Endometrial microvascular endothelial cells (primary cell): ENCODE data around the gene SUB1. TPM values are rescaled to one million over a fixed set of nuclear protein-coding genes. Genes with fewer than 3 reads are reported as not detected.
"Not testable (repeated sequence)": the region's sequence is repeated elsewhere in the genome, so short reads cannot be mapped to it uniquely, and the experiment has no call there.

ENCODE experiments used
- in situ Hi-C: cut with HindIII; loops from 2 replicates; pipeline ENCODE4 v1.10.0; 2017; ENCODE audit warnings: low sequenced_read_pairs, low pct_unique_long_range_greater_than_20kb; ENCODE audit errors: inconsistent ontology term
- total RNA-seq: library from RNA; depleted of rRNA; stranded (reverse); fragments of >200 nt; gene quantifications from one replicate; pipeline ENCODE4 v1.2.3, GENCODE V29; 2015; ENCODE audit errors: inconsistent ontology term

SUB1 gene
- total RNA-seq, 1 donor from 2014 or later, result 152 TPM

DNA sequence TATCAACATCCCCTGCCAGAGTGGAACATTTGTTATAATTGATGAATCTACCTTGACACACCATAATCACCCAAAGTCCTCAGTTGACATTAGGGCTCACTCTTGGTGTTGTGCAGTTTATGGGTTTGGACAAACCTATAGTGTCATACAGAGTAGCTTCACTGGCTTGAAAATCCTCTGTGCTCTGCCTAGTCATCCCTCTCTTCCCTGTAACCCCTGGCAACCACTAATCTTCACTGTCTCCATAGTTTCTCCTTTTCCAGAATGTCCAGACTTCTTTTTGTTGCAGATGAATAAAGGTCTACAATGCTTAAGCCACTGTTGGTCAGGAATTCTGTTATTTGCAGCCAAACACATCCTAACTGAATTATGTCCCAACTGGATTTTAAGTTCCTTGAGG lies 22.5 kb upstream of the SUB1 start:
- in situ Hi-C loops, result no loop called here

DNA sequence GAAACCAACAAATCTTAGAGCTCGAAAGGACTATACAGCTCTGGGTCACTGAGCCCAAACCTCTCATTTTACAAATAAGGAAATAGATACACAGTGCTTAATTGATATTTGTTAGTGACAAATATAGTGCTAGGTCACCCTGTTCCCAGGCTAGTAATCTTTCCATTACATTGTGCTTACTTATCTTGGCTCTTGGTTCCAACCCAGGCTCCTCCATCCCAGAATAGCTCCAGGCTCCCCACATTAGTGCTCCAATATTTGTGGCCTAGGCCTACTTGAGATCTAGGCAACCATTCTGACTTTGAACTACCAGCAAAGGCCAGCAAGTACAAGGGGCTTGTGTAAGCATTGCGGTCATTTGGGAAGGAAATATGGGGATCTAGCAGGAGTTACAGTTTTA lies 21.7 kb upstream of the SUB1 start:
- in situ Hi-C loops, result no loop called here

DNA sequence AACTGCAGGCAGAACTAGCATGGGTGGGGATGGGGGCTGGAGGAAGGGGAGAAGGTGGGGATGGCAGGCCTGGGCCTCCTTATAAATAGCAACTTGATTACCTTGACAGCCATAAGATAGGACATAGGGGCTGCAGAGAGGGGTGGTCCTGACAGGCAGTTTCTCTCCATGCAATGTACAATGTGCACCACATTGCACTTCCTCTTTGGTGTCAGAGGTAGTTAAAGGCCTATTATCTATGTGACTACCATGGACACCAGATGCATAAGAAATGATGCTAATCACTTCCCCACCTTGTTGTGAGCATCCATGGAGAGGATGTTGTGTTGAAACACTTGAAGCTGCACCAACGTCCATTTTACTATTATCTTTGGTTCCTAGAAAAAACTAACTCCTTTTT lies 20.2 kb upstream of the SUB1 start:
- in situ Hi-C loops, result no loop called here

DNA sequence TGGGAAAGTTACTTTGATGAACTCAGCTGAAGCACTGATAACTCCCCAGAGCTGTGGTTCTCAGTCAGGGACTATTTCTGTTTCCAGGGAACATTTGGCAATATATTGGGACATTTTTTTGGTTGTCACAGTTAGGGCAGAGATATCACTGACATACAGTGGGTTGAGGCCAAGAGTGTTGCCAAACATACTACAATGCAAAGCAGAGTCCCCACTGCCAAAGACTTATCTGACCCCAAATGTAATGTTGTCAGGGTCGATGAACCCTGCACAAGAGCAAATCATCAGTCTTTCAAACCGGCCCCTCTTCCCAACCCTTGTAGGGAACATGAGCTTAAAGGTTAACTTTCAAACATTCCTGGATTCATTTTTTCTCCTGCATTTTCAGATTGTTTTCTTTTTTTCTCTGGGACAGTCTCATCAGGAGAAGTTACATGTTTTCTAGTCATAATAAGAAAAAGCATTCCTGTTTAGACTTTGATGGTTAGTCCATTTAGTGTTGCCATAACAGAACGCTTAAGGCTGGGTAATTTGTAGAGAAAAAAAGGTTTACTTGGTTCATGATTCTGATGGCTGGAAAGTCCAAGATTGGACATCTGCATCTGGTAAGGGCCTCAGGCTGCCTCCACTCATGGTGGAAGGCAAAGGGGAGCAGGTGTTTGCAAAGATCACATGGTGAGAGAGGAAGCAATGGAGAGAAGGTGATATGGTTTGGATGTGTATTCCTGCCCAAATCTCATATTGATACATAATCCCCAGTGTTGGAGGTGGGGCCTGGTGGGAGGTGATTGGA lies 18.8 kb upstream of the SUB1 start:
- in situ Hi-C loops, result no loop called here

DNA sequence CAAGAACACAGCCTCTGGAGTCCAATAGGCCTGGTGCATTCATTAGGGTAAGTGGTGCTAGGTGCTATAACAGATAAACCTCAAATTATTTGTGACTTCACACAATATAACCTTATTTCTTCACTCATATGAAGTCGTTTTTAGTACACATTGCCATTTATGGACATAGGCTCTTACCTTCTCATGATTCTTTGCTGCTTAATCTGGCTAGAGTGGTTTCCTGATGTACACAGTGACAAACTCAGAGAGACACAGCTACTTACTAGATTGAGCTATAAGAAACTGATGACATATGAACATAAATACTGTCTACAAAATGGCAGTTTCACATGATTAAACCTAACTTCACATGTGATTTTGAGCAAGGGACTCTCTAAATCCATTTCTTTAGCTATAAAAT lies 14.2 kb upstream of the SUB1 start:
- in situ Hi-C loops, result no loop called here

DNA sequence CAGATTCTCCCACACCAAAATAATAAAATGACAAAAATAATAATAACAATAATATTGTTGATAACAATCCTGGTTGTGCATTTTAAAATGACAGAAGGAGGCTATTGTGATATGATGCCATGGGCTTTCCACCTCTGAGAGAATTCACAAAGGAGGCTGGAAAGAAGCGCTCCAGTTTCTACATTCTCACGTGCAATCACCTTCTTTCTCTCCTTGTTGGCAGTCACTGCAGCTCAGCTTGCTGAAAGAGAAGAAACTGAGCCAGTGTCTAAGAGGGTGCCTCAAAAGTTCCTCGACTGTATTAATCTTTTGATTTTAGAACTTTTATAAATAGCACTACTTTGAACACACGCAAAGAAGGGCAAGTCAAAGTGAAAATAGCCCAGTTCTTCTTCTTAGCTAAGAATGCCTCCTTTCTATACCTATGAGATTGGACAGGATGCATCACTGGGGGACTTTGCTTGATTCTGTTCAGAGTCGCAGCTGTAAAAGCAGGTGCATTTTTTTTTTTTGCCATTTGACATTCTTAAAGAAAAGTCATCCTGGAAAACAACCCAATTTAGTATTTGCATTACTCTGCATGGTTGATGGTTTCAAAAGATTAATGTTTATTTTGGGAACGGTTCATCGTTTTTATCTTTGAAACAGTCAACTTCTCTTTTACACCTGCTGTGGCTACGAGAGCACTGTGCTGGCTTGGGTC lies 12.4 kb upstream of the SUB1 start:
- in situ Hi-C loops, result no loop called here

DNA sequence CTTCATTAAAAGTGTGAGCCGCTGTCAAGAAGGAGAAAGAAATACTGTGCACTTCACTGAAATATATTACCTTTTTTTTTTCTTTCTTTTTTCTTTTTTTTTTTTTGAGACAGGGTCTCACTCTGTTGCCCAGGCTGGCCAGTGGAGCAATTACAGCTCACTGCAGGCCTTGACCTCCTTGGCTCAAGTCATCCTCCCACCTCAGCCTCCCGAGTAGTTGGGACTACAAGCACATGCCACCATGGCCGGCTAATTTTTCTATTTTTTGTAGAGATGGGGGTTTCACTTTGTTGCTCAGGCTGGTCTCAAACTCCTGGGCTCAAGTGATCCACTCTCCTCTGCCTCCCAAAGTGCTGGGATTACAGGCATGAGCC lies 11.9 kb upstream of the SUB1 start:
- in situ Hi-C loops, result not testable (repeated sequence)

DNA sequence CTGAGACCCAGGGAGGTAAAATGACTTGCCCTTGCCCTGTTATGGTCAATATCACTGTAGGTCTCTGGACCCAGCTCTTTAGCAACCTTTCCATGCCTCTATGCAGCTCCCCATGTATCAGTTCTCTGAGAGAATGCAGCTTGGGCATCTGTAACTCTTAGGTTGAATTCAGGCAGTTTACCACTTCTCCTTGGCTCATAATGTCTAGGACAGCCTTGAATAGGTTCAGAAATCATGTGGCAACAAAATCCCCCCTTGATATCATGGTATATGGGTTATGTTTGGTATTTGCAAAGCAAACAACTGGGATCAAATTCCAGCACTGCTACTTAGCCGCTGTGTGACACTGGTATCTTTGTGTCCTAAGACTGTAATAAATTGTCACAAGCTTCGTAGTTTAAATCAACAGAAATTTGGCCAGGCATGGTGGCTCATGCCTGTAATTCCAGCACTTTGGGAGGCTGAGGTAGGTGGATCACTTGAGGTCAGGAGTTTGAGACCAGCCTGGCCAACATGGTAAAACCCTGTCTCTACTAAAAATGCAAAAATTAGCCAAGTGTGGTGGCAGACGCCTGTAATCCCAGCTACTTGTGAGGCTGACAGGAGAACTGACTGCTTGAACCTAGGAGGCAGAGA lies 10.7 kb upstream of the SUB1 start:
- in situ Hi-C loops, result no loop called here

DNA sequence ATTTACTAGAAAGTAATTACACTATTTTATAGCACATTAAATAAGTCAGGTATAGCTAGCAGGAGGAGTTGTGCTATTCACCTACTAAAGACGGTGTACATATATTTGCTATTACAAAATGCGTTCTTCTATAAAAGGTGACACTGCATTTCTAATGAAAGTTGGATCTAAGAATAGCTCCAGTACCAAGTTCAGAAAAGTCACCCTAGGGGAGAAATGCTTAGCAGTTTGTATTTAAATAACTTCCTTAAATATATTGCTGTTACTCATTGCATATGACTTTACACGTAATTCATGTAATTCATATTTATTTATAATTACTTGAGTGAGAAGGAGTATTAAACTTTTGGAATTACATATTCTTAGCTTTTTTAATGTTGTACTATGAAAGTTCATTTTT lies 7.0 kb upstream of the SUB1 start:
- in situ Hi-C loops, result no loop called here

DNA sequence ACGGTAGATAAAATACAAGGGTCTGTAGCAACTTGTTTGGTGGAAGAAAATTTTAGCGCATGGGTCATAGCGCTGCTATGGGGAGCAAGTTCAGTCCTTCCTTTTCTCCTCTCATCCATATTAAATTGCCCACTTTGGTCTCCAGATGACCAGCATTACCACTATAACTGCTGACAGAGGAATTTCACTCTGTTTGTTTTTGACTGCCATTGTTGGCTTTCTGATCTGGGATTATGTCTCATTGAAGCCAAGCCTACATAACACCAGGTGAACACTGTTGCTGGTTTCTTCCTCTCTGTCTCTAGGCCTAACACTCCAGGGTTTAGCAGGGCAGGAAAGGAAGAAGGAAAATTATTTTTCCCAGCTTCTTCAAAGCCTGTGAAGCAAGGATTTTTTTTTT lies 6.6 kb upstream of the SUB1 start:
- in situ Hi-C loops, result no loop called here

DNA sequence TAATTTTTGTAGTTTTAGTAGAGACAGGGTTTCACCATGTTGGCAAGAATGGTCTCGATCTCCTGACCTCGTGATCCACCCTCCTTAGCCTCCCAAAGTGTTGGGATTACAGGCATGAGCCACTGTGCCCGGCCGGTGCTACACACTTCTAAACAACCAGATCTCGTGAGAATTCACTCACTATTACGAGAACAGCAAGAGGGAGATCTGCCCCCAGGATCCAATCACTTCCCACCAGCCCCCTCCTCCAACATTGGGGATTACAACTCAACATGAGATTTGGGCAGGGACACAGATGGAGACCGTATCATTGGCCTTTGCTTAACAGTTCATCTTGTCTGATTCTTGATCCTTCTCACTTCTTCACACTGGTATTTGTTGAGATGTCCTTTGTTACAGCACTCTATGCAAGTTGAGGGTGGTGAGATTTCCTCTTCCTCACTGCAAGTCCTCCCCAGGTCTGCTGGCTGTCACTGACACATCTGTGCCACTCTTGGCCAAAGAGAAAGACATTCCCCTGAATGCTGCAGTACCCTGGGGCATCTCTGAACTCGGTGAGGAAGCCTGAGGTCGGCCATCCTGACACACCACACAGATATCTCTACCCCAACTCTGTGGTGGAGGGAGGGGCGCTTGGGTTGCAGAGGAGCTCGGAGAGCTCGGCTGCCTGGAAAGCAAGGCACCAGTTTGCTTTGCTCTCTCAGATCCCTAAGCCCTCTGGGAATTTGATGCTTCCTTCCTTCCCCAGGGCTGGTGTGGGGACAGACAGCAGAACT lies 4.2 kb upstream of the SUB1 start:
- in situ Hi-C loops, result no loop called here

DNA sequence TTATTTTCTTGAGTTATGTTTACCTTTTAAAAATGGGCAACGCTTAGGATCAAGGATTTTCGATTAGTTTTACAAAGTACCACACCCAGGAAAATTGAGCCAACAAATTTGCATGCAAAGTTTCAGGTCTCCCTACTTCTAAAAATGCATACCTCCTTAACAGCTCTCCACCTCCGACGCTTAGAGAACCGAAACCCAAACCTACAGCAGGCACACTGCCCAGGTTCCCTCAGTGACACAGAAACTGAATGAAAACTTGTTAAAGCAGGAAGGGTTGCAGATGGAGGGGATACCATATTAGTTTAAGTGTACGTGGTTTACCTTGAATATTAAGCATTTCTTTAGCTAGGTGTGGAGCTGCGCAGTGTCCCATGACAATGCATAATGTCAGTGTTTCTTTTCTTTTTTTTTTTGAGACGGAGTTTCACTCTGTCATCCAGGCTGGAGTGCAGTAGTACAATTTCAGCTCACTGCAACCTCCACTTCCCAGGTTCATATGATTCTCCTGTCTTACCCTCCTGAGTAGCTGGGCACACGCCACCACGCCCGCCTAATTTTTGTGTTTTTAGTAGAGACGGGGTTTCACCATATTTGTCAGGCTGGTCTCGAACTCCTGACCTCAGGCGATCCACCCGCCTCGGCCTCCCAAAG lies 1.6 kb upstream of the SUB1 start:
- in situ Hi-C loops, result no loop called here

DNA sequence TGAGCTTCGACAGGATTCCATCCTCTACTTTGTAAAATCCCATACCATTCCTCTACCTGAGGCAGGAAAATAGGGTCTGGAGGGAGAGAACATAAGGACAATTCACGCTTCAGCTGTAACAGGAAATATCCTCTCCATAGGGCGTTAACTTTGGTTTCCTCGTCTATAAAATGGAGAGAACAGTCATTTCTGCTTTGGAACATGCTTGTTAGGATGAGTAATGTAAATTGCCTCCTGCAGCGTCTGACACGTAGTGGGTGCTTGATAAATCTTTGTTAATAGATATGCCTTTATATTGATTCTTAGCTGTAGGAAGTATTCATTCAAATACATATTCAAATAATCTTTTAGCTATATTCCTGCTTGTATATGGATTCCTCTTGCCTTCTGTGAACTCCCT lies 711 bp upstream of the SUB1 start:
- in situ Hi-C loops, result no loop called here

DNA sequence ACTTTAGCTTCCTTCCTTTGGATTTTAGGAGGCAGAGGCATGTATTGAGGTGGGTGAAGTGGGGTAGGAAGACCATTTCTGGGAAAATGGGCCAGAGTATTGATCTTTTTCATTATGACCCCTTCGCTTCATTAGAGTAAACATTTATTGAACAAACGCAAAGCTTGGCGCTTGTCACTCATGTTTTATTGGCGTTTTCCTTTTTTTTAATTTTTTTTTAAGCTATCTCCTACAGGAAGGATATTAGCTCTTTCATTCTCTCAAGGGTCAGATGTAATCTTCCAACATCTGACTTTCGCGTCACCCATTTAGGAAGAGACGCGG lies 273 bp upstream of the SUB1 start:
- in situ Hi-C loops, result no loop called here

DNA sequence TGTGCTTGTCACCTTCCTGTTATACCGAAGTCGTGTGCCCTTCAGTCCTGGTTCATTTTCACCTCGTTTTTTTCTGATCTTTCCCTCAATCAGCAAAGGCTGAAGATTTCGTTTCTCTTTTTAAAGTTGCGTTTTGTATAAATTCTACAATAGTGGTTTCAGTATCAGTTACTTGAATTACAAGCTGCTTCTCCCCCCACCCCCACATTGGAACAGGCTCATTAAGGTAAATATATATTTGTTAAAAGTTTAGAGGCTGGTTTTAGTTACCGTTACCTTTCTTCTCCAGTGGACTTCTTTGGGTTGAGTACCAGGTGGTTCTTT lies 881 bp downstream of the SUB1 start:
- in situ Hi-C loops, result no loop called here

DNA sequence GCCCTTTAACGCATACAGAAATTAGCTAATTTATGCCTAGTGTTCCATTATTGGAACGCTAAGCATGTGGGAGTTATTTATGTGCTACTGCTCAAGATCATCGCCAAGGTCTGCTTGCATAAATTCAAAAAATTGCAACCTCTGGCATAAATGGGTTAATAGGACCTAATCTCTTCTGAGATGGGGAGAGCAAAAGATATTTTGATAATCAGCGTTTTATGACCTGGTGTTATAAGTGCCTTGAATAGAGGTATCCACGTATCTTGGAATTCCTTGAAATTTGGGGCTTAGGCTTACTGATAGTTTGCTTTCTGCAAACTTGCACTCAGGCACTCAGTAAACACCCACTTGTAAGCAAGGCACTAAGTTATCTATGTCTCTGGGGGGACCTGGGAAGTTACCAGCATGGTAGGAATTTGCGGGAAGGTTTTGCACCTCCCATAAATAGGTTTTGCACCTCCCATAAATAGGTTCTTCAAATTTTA lies 1.8 kb downstream of the SUB1 start:
- in situ Hi-C loops, result no loop called here

DNA sequence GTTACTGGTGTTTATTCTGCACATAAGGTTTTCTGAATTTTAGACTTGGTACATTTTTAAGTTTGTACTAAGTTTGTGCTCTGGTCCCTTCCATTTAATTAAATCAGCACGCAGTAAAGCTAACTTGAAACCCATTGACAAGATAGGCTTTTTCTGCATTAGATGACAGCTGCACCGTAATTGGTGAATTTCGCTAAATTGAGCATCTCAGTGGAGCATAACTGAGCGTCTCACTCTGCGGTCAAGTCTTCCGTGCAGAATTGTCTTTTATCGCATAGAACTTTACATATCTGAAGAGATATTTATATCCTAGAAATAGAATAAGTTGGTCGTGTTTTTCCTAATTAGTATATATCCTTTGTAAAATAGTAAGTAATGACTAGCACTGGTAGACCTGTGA lies 4.1 kb downstream of the SUB1 start:
- in situ Hi-C loops, result no loop called here

DNA sequence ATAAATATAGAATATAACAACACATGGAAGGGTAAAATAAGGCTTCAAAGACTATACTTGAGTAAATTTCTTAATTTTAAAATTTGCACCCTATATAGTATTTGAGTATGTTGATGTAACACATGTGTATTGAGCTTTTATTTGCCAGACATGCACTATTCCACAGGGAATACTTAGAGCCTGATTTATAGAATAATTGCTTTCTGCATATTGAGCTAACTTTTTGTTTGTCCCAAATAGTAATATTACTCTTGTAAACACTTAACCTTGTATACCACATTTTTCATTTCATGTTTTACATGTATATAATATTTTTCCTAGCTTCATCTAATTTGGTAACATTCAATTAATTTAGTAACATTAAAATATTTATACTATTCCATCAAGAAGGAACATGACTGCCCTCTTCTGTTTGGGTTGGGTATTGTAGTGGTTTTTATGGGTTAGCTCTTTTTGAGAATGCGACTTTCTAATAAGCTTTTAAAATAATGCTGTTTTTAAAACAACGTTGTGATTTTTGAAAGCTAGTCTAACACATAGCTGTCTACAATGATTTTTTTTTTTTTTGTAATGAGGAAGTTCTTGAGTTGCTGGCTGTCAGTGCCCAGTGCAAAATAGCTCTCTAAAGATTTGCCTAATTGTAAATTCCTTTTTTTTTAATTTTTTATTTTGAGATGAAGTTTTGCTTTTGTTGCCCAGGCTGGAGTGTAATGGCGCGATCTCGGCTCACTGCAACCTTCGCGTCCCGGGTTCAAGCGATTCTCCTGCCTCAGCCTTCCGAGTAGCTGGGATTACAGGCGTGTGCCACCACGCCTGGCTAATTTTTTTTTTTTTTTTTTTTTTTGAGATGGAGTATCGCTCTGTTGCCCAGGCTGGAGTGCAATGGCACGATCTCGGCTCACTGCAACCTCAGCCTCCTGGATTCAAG lies 4.8 kb downstream of the SUB1 start:
- in situ Hi-C loops, result no loop called here
